ENCODE data around the gene RAB3B.
"Not testable (repeated sequence)": the region's sequence is repeated elsewhere in the genome, so short reads cannot be mapped to it uniquely, and the experiment has no call there.

The RAB3B gene

DNA sequence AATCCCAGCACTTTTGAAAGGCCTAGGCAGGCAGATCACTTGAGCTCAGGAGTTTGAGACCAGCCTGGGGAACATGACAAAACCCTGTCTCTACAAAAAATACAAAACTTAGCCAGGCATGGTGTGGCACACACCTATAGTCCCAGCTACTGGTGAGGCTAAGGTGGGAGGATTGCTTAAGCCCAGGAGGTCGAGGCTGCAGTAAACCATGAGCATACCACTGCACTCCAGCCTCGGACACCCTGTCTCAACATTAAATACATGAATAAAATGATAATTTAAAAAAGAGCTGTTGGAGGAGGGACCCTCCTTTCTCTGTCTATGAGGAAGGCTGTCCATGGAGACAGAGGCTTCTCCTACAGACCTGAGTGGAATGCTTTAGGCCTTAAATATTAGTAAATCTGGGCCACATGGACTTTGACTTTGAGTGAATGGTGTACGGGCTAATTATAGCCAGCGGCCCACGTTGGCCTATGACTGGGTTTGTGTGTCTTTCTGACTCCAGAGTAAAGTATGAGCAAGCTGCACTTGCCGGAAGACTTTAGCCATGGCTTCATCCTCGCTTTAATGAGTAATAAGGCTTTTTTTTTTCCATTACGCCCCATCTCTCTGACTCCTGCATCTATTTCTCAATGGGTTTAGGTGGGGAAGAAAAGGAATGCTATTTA, 21.3 kb downstream of the RAB3B start:
- H3K27me3 Mint-ChIP-seq: no peaks in the 10 kb centered on the region
- no peaks in the 10 kb centered on the region for H3K9me3 Mint-ChIP-seq
- H3K4me1 Mint-ChIP-seq (ENCODE audit: low read depth): peaks cover 10% of the 10 kb centered on the region
- no peak for DNase-seq
- no peak overlapping the region for H3K27ac Mint-ChIP-seq
- H3K4me3 Mint-ChIP-seq: no peak overlapping the region
- H3K36me3 Mint-ChIP-seq (ENCODE audit: low read depth): no peaks in the 10 kb centered on the region

DNA sequence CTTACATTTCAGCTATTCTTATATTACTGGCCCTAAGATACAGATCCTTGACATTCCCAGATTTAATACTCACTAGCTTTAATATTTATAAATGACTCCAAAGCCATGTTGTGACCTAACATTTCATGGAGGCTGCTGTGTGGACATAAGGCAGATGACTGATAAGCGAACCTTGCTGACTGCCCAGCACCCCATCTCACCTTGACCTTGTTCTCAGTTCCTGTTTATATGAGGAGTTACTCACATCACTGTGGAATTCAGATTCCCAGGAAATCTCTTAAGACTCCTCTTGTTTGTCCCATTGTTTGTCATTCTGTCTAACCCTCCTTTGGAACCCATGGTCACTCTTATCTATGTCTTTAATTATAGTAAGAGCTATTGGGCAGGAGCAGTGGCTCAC, 21.9 kb downstream of the RAB3B start:
- H3K27me3 Mint-ChIP-seq: no peaks in the 10 kb centered on the region
- no peaks in the 10 kb centered on the region for H3K36me3 Mint-ChIP-seq (ENCODE audit: low read depth)
- H3K27ac Mint-ChIP-seq: no peak overlapping the region
- H3K9me3 Mint-ChIP-seq: no peaks in the 10 kb centered on the region
- no peak for DNase-seq
- no peak overlapping the region for H3K4me3 Mint-ChIP-seq
- peaks cover 4% of the 10 kb centered on the region for H3K4me1 Mint-ChIP-seq (ENCODE audit: low read depth)

- not testable (repeated sequence) for H3K9me3 Mint-ChIP-seq; H3K36me3 Mint-ChIP-seq (ENCODE audit: low read depth); H3K4me1 Mint-ChIP-seq (ENCODE audit: low read depth)
Observed at GRCh38 chr1:51967213-51967791, 23.2 kb downstream of the RAB3B start.

GRCh38 chr1:51966559-51966958, 23.9 kb downstream of the RAB3B start:
- Mint-ChIP-seq H3K36me3 (ENCODE audit: low read depth) (no peaks in the 10 kb centered on the region), H3K9me3 (no peaks in the 10 kb centered on the region), H3K27me3 (no peaks in the 10 kb centered on the region), H3K27ac (no peak overlapping the region), H3K4me3 (no peak overlapping the region), H3K4me1 (ENCODE audit: low read depth) (no peaks in the 10 kb centered on the region)
- DNase-seq: no peak

More at GRCh38 chr1:51967213-51967791, 23.2 kb downstream of the RAB3B start:
- H3K4me3 Mint-ChIP-seq, H3K27ac Mint-ChIP-seq, H3K27me3 Mint-ChIP-seq, DNase-seq: not testable (repeated sequence)

- H3K4me1 Mint-ChIP-seq (ENCODE audit: low read depth): no peaks in the 10 kb centered on the region
- no peak for DNase-seq
- no peak overlapping the region for H3K27ac Mint-ChIP-seq
- no peaks in the 10 kb centered on the region for H3K9me3 Mint-ChIP-seq
- H3K27me3 Mint-ChIP-seq: peaks cover 4% of the 10 kb centered on the region
- H3K36me3 Mint-ChIP-seq (ENCODE audit: low read depth): no peaks in the 10 kb centered on the region
- H3K4me3 Mint-ChIP-seq: no peak overlapping the region
Observed at GRCh38 chr1:51964309-51964696, 26.2 kb downstream of the RAB3B start.

DNA sequence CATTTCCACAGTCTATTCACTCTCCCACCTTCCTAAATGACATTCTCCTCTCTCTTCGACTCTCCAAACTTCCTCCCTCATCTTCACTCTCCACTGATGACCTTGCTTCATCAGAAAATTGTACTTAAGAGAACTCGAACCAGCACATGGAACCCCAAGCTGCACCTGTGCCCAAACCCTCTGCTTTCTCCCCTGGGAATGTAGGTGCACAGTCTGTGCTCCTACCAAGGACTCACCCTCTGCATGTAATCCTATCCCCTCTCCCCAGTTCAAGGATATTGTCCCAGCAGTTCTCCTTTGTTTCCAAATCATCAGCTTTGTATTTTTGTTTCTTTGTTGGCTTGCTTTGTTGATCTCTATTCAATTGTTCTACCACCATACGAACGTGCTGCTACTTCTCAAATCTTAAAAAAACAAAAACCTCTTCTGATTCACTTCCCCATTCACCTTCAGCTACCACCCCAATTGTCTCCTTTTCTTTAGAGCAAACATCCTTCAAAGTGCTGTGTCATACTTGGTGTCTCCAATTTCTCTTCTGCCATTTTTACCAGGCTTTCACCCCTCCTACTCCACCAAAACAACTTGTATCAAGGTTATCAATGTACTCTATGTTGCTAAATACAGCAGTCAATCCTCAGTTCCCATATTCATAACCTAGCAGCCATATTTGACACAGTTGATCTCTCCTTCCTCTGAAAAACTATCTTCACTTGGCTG, 26.8 kb downstream of the RAB3B start:
- H3K4me3 Mint-ChIP-seq: no peak overlapping the region
- no peaks in the 10 kb centered on the region for H3K36me3 Mint-ChIP-seq (ENCODE audit: low read depth)
- no peaks in the 10 kb centered on the region for H3K9me3 Mint-ChIP-seq
- no peaks in the 10 kb centered on the region for H3K4me1 Mint-ChIP-seq (ENCODE audit: low read depth)
- H3K27me3 Mint-ChIP-seq: peaks cover 5% of the 10 kb centered on the region
- H3K27ac Mint-ChIP-seq: no peak overlapping the region
- no peak for DNase-seq

DNA sequence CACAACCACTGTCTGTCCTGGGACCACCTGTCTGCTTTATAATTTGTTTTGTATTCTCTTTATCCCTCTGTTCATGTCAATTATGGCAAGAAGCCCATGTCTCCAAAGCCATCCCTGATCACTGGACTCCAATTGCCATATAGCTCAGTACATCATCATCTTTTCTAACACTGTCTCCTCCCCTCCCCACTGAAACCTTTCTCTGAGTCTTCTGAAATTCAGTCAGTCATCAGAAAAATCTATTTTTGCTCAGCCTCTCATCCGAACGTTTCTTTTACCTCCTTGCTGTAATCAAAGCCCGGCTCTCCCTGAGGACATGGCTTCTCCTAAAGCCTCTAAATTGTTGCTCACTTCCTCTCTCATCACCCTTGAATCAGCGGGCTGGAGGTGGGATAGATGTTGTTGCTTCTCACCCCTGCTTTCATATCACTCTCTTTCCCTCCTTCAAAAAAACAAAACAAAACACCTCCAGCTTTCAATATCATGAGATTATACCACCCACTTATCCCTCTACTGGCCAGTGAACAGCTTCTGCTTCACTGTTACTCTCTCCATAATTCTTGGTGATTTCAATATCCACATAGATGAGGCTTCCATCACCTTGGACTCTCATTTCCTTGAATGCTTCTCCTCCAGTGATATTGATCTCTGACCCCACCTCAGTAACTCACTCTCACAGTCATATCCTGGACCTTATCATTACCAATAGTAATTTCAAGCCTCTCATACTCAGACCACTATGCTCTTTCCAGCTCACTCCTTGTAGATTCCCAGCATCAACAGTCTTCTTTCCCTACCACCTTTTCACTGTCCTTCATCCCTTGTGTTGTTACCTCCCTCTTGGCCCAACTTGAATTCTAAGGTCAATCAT, 27.8 kb downstream of the RAB3B start:
- no peak overlapping the region for H3K4me3 Mint-ChIP-seq
- no peaks in the 10 kb centered on the region for H3K9me3 Mint-ChIP-seq
- no peak for DNase-seq
- H3K4me1 Mint-ChIP-seq (ENCODE audit: low read depth): no peaks in the 10 kb centered on the region
- H3K27ac Mint-ChIP-seq: no peak overlapping the region
- H3K36me3 Mint-ChIP-seq (ENCODE audit: low read depth): no peaks in the 10 kb centered on the region
- H3K27me3 Mint-ChIP-seq: peaks cover 5% of the 10 kb centered on the region

DNA sequence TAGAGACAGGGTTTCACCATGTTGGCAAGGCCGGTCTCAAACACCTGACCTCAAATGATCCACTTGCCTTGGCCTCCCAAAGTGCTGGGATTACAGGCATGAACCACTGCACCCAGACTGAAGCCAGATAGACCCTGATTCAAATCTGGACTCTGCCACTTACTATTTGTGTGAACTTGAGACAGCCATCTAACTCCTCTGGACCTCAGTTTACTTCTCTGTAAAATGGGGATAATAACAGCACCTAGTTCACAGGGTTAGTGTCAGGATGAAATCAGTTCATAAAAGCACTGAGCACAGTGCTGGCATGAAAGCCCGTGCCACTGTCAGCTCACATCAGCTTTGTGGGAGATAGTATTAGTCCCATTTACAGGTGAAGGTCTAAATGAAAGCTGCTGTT, 28.5 kb downstream of the RAB3B start:
- H3K36me3 Mint-ChIP-seq (ENCODE audit: low read depth): no peaks in the 10 kb centered on the region
- H3K9me3 Mint-ChIP-seq: no peaks in the 10 kb centered on the region
- no peak overlapping the region for H3K4me3 Mint-ChIP-seq
- H3K4me1 Mint-ChIP-seq (ENCODE audit: low read depth): no peaks in the 10 kb centered on the region
- peaks cover 5% of the 10 kb centered on the region for H3K27me3 Mint-ChIP-seq
- no peak overlapping the region for H3K27ac Mint-ChIP-seq
- DNase-seq: no peak

GRCh38 chr1:51961231-51961630, 29.3 kb downstream of the RAB3B start:
- Mint-ChIP-seq H3K4me3 (no peak overlapping the region), H3K36me3 (ENCODE audit: low read depth) (no peaks in the 10 kb centered on the region), H3K27me3 (peaks cover 5% of the 10 kb centered on the region), H3K9me3 (no peaks in the 10 kb centered on the region), H3K27ac (no peak overlapping the region), H3K4me1 (ENCODE audit: low read depth) (peaks cover 3% of the 10 kb centered on the region)
- DNase-seq: no peak

DNA sequence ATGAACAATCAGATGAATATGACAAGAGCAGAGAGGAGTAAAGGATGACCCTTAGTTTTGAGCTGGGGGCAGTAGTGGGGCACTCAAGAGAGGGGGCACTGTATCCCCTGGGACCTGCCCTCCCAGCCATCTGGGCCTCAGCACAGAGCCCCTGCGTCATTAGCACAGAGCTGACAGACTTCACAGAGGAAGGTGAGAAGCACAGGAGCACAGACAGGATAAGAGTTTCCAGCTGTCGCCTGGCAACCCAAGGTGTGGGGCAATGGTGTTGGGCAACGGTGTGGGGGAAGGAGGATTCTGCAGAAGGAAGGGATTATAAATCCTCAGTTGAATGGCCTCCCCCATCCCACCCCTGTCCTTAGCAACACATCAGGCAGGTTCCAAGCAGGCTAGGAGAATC, 30.2 kb downstream of the RAB3B start:
- no peak for DNase-seq
- no peaks in the 10 kb centered on the region for H3K36me3 Mint-ChIP-seq (ENCODE audit: low read depth)
- no peak overlapping the region for H3K4me3 Mint-ChIP-seq
- H3K4me1 Mint-ChIP-seq (ENCODE audit: low read depth): peaks cover 3% of the 10 kb centered on the region
- H3K9me3 Mint-ChIP-seq: no peaks in the 10 kb centered on the region
- peaks cover 5% of the 10 kb centered on the region for H3K27me3 Mint-ChIP-seq
- no peak overlapping the region for H3K27ac Mint-ChIP-seq

GRCh38 chr1:51958824-51959223, 31.7 kb downstream of the RAB3B start:
- DNase-seq: no peak
- no peak overlapping the region for H3K4me3 Mint-ChIP-seq
- H3K27ac Mint-ChIP-seq: no peak overlapping the region
- no peaks in the 10 kb centered on the region for H3K36me3 Mint-ChIP-seq (ENCODE audit: low read depth)
- H3K9me3 Mint-ChIP-seq: no peaks in the 10 kb centered on the region
- H3K4me1 Mint-ChIP-seq (ENCODE audit: low read depth): peaks cover 3% of the 10 kb centered on the region
- peaks cover 5% of the 10 kb centered on the region for H3K27me3 Mint-ChIP-seq

DNA sequence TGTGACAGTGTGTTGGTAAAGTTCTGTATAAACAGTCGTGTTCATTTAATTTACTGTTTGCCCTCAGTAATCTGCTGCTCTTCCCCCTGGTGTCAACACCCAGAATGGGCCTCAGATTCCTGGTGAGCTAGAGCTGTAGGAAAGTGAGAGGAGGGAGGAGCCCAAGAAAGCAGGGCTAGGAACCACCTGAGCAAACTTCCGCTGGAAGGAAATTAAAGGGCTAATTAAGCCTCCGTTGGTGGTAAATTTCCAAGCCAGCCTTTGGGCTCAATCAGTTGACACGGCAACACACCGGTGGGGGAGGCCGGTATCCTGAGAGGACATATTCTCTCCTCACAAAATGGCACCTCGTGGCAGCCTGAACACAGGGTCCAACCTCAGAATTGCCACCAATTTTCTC, 32.9 kb downstream of the RAB3B start:
- Mint-ChIP-seq H3K27me3 (peaks cover 5% of the 10 kb centered on the region), H3K9me3 (no peaks in the 10 kb centered on the region), H3K4me3 (no peak overlapping the region), H3K36me3 (ENCODE audit: low read depth) (no peaks in the 10 kb centered on the region), H3K27ac (no peak overlapping the region), H3K4me1 (ENCODE audit: low read depth) (peaks cover 5% of the 10 kb centered on the region)
- no peak for DNase-seq

DNA sequence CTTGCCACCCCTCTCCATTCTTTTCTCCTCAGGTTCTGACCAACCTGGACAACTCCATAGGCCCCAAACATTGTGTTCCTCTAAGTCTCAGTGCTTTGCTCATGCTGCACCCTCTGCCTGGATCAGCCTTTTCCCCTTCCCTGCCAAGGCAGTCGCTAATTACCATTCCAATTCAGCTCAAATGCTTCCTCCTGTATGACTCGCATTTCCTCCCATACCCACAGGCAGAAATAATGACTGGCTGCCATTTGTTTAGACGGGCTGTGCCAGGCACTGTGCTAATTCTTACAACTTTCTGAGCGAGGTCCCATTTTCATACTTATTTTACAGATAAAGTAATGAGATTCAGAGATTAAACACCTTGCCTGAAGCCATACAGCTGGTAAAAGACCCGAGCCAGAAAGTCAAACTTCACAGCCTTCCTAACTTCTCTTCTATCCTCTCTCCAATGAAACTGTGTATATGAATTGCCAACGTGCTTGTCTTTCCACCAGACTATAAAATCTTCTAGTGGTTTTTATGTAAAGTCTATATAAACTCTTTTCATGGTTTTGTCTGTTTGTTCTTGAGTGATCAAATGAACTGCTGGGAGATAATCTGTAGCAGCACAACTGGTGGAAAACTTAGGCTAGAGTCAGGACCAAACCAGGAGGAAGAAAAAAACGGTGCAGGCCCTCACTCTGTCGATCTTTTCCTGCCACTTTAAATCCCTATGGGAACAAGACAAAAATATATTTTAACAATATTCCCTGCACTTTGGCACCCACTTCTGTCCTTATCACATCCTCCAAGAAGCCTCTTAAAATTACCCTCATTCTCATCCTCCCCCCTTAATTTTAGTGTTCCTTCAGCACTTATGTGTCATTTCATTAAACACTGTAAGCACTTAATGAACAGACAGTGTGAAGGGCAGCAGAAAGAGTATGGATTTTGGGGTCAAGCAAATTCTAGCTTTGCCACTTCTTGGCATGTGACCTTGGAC, 33.7 kb downstream of the RAB3B start:
- Mint-ChIP-seq H3K9me3 (no peaks in the 10 kb centered on the region), H3K27ac (no peak overlapping the region), H3K27me3 (peaks cover 5% of the 10 kb centered on the region), H3K4me3 (no peak overlapping the region), H3K36me3 (ENCODE audit: low read depth) (no peaks in the 10 kb centered on the region), H3K4me1 (ENCODE audit: low read depth) (peaks cover 5% of the 10 kb centered on the region)
- DNase-seq: no peak

All from activated T-cell treated with anti-CD3 and anti-CD28 coated beads, Interleukin-2, amount 50 U/mL, for 24 hours (primary cell).